ENCODE measurements around the gene VEGFB.

VEGFB gene

DNA sequence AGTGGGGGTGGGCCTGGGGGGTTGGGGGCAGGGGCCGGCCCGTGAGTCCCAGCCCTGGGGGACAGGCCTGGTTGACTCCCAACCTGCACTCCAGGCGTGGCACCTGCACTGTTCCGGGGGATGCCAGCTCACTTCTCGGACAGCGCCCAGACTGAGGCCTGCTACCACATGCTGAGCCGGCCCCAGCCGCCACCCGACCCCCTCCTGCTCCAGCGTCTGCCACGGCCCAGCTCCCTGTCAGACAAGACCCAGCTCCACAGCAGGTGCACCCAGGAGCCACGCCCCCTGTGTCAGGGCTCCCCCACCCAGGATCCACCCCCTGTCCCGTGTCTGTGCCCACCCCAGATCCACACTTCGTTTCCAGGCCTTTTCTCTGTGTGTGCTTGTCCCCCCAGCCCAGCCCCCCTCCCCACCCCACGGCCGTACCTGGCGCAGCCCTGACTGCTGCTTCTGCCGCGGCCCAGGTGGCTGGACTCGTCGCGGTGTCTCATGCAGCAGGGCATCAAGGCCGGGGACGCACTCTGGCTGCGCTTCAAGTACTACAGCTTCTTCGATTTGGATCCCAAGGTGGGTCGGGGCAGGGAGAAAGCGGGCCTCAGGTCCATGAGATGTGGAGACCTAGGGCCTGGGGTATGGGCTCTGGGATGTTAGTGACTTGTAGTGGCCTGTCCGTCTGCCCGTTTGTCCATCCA lies 23.1 kb upstream of the VEGFB start:
- DNase-seq: no peak

DNA sequence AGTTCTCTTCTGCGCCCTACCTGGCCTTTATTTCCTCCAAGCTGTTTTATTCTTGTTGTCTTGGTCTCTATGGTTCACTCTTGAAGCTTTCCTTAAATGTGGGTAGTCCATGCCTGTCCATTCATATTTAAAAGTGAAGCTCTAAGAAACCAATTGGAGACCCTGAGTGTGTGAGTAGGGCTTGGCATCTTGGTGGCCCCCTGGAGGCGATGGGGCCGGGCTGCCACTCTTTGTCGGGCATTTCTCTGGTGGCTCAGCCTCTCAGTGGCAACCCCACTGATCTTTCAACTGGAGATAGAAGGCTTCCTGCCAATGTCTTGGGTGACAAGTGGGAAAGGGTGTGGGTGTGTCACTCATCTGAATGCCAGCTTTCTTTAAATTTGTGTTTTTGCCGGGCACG lies 17.5 kb upstream of the VEGFB start:
- no peak for DNase-seq

DNA sequence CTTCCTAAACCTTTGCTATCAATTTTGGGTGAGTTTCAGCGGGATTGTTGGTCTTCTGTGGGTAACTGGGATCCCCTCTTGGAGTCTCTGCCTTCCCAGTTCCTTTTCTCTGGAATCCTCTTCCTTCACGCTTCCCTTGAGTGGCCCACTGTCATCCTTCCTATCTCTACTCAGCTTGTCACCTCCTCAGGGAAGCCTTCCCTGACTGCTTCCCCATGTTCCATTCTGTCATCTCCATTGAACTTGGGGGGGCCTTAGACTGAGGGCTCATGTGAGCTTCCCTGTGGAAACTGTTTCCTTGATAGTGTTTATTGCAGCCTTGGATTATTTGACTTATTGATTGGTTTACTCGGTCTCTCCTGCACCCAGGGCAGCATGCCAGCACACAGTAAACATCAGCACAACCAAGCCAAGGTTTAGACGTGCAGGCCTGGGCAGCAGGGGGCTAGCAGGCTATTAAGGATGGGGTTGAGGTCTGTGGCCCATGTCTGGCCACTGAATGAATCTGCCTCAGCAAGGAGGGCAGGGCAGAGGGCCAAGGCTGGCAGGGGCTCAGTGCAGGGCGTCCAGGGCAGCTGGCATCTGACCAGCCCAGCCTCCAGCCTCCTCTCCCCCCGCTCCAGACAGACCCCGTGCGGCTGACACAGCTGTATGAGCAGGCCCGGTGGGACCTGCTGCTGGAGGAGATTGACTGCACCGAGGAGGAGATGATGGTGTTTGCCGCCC lies 15.6 kb upstream of the VEGFB start:
- no peak for DNase-seq

DNA sequence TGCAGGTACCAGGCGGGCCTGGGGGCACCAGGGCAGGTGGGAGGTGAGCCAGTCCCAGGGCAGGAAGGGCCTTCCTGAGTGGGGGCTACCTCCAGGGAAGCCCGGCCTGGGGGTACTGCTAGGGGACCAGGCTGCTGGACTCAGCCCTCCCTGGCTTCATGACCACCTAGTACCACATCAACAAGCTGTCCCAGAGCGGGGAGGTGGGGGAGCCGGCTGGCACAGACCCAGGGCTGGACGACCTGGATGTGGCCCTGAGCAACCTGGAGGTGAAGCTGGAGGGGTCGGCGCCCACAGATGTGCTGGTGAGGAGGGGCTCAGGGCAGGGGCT lies 15.1 kb upstream of the VEGFB start:
- DNase-seq: no peak

DNA sequence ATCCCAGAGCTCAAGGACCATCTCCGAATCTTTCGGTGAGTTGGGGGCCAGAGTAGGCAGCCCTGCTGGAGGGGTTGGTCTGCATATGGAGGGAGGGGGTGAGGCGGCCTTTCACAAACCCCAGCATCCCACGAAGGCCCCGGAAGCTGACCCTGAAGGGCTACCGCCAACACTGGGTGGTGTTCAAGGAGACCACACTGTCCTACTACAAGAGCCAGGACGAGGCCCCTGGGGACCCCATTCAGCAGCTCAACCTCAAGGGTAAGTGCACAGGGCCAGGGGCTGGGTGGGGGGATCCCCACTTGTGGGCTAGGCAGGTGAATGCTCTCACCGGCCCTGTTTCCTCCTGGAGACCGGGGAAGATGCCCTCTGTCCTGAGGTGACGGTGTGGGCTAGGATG lies 14.6 kb upstream of the VEGFB start:
- no peak for DNase-seq

DNA sequence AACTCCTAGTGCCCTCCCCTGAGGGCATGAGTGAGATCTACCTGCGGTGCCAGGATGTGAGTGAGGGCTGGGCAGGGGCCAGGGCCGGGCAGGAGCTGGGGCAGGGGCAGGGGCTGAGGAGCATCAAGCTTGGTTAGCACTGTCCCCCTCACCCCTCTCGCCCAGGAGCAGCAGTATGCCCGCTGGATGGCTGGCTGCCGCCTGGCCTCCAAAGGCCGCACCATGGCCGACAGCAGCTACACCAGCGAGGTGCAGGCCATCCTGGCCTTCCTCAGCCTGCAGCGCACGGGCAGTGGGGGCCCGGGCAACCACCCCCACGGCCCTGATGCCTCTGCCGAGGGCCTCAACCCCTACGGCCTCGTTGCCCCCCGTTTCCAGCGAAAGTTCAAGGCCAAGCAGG lies 14.1 kb upstream of the VEGFB start:
- DNase-seq: no peak

DNA sequence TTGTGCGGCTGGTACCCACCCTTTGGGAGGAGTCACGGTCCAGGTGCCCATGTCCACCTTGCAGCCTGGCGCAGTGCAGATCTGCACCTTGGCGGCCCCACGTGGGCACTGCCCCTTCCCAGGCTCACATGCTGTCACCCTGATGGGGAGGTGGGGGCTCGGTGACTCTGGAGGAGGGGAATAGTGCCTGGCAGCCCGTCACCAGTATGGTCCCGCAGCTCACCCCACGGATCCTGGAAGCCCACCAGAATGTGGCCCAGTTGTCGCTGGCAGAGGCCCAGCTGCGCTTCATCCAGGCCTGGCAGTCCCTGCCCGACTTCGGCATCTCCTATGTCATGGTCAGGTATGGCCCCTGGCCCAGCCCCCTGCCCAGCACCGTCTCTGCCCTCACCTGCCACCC lies 13.6 kb upstream of the VEGFB start:
- no peak for DNase-seq

DNA sequence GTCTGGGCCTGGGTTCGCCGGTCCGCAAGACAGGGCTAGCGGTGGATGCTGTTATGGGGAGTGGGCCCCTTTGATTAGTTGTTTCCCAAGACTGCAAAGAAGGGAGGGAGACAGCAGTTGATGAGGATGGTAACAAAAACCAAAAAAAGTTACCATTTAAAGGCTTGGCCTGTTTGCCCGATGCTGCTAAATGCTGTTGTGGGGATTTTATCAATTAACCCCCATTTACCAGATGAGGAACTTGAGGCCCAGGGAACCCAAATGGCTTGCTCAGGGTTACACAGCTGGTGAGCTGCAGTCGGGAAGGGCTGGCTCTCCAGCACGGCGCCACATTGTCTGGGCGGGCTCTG lies 11.8 kb upstream of the VEGFB start:
- no peak for DNase-seq

DNA sequence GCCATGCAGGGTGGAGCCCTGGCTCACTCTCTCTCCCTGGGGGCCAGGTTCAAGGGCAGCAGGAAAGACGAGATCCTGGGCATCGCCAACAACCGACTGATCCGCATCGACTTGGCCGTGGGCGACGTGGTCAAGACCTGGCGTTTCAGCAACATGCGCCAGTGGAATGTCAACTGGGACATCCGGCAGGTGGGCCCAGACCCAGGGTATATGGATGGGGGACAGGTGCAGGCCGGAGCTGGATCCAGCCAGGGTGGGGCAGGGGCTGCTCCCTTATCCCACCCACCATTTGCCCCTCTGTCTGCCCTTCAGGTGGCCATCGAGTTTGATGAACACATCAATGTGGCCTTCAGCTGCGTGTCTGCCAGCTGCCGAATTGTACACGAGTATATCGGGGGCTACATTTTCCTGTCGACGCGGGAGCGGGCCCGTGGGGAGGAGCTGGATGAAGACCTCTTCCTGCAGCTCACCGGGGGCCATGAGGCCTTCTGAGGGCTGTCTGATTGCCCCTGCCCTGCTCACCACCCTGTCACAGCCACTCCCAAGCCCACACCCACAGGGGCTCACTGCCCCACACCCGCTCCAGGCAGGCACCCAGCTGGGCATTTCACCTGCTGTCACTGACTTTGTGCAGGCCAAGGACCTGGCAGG lies 11.3 kb upstream of the VEGFB start:
- DNase-seq: no peak

DNA sequence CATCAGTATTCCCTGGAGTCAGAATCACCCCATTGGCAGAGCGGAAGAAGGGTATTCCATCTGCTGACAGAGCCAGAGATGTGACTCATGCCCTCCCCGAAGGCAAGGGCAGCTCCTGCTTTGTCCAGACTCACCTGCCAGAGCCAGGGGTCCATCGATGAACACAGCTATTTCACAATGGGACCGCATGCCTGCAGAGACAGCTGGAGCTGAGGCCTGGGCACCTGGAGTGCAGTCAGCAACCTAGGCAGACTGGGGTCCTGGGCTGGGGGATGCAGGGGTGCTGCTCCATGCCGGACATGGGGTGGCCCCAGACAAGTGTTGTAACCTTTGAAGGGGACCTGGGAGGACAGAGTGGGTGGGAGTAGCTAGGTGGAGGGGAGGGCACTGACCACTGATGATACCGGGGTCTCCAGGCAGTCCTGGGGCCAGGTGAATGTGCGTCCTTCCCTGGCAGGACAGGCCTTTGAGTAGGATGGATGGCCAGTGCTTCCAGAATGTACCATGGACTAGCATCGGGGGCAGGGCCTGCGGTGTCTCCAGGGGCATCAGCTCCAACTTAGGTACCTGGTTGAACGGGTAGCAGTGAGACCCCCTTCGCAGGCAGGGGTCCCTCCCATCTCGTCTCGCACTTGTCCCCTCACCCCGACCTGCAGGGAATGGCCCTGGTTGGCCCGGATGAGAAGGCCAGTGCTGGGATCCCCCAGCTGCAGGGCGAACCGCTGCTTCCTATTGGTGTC lies 10.1 kb upstream of the VEGFB start:
- no peak for DNase-seq

DNA sequence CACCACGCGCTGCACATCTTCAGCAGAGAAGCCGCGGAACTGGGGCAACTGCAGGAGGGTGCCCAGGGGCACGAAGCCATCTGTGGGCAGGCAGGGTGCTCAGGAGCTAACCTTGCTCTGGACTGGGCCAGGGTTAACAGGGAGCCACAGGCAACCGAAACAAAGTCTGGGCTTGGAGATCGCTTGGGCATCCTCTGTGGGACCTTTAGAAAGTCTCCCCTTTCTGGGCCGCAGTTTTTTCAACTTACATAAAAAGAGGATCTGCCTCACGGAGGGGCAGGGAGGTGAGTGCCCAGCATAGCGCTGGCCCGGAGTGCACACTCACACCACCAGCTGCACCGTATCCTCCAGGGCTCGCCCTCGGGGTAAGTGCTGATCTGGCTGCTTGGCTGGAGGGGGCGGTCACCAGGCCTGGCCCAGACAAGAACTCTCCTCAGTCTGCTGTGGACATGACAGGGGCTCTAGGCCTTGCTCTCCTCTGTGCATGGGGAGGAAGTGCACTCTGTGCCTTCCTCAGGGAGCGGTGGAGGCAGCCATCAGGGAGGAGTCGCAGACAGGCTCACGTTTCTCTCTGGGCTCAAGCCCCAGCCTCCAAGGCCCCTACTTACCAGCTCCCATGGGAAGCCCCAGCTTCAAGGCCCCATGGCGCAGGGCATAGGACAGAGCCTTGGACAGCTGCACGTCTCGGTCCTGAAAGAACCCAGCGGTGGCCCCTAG lies 9.3 kb upstream of the VEGFB start:
- no peak for DNase-seq

DNA sequence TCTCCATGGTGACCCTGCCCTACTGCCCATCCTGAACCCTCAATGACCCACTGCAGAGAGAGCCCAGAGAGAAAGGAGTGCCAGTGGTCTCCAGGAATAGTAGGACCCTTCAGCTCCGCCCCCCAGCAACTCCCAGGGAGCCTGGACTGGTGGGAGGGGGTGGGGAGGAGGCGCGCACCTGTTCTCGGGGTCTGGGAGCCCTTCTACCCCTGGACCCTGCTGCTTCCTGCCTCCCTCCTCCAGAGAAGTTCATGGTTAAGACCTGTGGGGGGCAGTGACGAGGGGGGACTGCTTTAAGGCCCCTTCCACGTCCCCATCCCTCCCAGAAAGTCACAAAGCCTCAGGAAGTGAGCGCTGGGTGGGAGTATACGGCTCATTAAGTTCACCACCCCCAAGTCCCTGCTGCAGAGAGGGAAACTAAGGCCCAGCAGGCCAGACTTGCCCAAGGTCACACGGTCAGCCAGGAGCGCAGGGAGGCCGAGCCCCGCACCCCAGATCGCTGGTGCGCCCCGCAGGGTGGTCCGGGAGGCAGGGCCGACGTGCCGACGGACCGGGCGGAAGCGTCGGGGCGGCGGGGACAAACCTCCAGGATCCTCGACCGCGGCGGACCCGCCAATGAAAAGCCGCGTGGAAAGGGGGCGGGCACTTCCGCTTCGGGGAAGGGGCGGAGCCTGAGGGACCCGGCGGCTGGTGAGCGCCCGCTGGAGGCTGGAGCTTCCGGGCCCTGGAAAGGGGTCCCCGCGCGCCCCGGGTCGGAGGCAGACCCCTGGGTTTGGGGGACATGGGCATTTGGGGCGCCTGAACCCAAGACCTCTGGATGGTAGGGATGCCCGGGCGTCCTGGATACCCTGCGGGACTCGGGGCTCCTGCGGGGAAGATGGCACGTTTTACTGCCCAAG lies 8.5 kb upstream of the VEGFB start, which contains the start of the genes NUDT22 and TRPT1:
Gene NUDT22 (plus strand): TSS at position 667 of the 899 bp plus-strand sequence. CDS start 379 bp downstream, outside the sequence.
Gene TRPT1 (minus strand): TSS at position 579 of the 899 bp plus-strand sequence. CDS start 326 bp downstream, at position 253.
- DNase-seq: peak; percentile 69

DNA sequence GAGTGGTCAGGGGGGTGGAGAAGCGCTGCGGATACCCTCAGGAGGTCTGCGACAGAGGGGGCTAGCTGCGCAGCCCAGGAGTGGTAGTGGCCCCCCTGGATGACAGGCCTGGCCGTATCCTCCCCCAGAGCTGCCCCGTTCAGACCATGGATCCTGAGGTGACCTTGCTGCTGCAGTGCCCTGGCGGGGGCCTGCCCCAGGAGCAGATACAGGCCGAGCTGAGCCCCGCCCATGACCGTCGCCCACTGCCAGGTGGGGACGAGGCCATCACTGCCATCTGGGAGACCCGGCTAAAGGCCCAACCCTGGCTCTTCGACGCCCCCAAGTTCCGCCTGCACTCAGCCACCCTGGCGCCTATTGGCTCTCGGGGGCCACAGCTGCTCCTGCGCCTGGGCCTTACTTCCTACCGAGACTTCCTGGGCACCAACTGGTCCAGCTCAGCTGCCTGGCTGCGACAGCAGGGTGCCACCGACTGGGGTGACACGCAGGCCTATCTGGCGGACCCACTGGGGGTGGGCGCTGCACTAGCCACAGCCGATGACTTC lies 7.8 kb upstream of the VEGFB start:
- no peak for DNase-seq

DNA sequence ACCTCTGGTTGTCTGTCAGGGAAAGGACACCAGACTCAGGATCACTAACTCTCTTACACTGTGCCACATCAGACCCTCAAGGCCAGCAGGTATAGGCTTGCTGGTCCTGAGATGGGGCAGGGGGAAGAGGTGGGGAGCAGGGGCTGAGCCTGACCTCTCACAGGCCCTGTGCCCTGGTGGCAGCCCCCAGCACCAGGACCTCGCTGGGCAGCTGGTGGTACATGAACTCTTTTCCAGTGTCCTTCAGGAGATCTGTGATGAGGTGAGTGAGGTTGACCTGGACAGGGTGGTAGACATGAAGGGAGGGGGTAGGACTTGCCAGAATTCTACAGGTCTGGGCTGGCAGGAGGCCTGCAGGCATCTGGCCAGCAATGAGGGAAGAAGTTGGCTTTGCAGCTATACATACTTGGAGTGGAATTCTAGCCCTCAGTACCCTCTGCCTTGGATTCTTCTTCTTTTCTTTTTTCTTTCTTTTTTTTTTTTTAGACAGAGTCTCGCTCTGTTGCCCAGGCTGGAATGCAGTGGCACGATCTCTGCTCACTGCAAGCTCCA lies 6.9 kb upstream of the VEGFB start:
- no peak for DNase-seq

DNA sequence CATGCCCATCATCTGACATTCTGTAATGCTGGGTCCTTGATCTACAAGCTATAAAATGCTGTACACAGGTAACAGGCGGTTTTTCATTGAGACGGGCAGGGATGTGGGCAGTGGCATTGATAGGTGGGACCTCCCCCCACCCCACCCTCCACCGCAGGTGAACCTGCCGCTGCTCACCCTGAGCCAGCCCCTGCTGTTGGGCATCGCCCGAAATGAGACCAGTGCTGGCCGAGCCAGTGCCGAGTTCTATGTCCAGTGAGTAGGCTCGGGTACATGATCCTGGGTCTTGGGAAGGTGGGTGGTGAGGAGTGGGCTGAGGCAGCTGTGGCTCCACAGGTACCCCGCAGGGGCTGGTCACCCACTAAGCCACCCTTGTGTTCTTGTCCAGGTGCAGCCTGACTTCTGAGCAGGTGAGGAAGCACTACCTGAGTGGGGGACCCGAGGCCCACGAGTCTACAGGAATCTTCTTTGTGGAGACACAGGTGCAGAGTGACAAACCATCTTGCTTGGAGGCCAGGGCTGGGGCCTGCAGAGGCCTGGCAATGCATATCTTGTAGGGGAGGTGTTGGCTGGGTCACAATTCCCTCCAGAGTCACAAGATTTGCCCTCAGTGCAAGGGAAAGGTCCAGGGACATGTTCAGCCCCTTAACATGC lies 5.2 kb upstream of the VEGFB start:
- no peak for DNase-seq

DNA sequence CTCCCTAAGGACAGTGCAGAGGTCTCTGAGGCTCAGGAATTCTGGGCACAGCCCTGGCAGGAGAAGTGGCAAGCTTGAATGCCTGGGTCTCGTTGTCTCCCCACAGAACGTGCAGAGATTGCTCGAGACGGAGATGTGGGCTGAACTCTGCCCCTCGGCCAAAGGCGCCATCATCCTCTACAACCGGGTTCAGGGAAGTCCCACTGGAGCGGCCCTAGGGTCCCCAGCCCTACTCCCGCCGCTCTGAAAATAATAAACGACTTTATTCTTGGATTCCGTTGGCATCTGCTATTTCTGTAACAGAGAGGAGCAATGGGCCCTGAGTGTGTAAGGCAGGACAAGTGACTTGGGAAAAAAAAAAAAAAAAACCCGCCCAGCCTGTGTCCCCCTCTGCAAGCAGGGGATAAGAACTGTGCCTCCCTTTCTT lies 4.6 kb upstream of the VEGFB start:
- no peak for DNase-seq

DNA sequence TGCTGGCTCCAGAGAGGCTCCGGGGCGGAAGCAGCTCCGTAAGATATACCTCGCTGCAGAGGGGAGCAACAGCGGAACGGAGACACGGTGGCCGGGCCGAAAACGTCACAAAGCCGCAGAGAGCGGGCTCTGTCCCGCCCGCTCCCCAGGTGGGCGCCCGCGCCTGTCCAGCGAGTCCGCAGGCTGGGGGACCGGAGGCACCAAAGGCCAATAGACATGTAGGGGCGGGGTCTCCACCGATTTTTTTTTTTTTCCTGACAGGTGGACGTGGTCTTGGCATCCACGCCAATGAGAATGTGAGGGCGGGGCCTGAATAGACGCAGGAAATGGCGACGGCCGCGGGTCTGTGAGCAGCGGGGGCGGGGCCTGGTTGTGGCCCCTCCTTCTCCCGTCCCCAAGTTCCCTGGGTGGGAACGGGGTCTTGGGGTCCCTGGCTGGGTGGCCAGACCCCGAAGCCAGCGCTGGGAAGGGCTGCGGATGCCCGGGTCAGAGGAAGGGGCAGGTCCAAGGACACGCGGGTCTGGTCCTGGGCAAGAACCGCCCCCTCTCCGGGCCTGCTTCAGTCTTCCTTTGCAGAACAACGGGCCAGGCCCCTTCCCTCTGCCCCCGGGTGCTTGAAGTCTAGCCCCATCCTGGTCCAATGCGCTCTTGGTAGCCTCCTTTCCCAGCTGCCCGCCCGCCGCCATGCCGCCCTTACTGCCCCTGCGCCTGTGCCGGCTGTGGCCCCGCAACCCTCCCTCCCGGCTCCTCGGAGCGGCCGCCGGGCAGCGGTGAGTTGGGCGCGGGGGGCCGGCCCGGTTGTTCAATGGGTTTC lies 4.0 kb upstream of the VEGFB start, which contains the start of gene DNAJC4:
Gene DNAJC4 (plus strand): TSS at position 378 of the 814 bp plus-strand sequence. CDS start 307 bp downstream, at position 685.
- DNase-seq: peak; percentile 71

DNA sequence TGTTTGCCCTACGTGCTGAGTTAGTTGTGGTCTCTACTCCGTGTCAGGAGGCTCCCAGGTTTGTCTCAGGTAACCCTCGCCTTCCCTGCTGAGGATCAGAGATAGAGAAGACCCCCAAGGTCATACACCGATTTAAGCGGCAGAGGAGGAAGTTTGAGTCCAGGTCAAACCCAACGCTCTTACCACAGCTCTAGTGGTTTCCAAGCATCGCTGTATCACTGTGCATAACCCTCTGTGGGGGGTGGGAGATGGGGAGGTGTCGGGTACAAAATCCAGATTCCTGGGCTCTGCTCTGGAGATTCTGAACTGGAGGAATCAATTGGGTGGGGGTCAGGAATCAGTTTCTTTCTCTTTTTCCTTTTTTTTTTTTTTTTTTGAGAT lies 3.4 kb upstream of the VEGFB start:
- no peak for DNase-seq

DNA sequence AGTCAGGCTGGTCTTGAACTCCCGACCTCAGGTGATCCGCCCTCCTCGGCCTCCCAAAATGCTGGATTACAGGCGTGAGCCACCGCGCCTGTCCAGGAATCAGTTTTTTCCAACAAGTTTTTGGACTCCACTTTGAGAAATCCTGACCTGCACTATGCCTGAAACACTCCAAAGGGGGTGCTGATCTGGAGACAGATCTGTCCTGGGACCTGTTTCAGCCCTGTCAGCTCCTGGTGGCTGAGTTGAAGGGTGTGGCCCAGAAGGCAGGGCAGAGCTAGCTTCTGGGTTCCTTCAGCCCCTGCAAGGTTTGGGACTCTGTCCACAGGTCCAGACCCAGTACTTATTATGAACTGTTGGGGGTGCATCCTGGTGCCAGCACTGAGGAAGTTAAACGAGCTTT lies 2.8 kb upstream of the VEGFB start:
- no peak for DNase-seq

Data from HCEC 1CT (cell line).